Measurements from ENCODE around the gene SERPINA1. TPM values are rescaled to one million over a fixed set of nuclear protein-coding genes. Genes with fewer than 3 reads are reported as not detected.
"Not testable (repeated sequence)": the region's sequence is repeated elsewhere in the genome, so short reads cannot be mapped to it uniquely, and the experiment has no call there.

The SERPINA1 gene
- polyA plus RNA-seq, 1 donor = 92.0 TPM

GRCh38 chr14:94348836-94349235, 39.6 kb downstream of the SERPINA1 start:
- no peak for DNase-seq

- DNase-seq = no peak
These were observed 41.6 kb downstream of the SERPINA1 start for GRCh38 chr14:94346841-94347240.

- not testable (repeated sequence) for DNase-seq
These were observed 42.2 kb downstream of the SERPINA1 start for GRCh38 chr14:94346065-94346786.

- DNase-seq = no peak
These were observed 42.9 kb downstream of the SERPINA1 start for GRCh38 chr14:94345344-94346064.

- DNase-seq = no peak
These were observed 44.0 kb downstream of the SERPINA1 start for GRCh38 chr14:94344389-94344788.

GRCh38 chr14:94343238-94344005, 45.0 kb downstream of the SERPINA1 start:
- no peak for DNase-seq

GRCh38 chr14:94342334-94342934, 46.0 kb downstream of the SERPINA1 start:
- peak; percentile 30 for DNase-seq

- no peak for DNase-seq
These were observed 46.6 kb downstream of the SERPINA1 start for GRCh38 chr14:94341656-94342333.

- no peak for DNase-seq
These were observed 47.9 kb downstream of the SERPINA1 start for GRCh38 chr14:94340533-94340932.

- DNase-seq = no peak
These were observed 50.4 kb downstream of the SERPINA1 start for GRCh38 chr14:94338023-94338422.

- DNase-seq = no peak
These were observed 51.1 kb downstream of the SERPINA1 start for GRCh38 chr14:94337274-94337673.

- no peak for DNase-seq
These were observed 53.5 kb downstream of the SERPINA1 start for GRCh38 chr14:94334872-94335271.

- DNase-seq = no peak
These were observed 55.8 kb downstream of the SERPINA1 start for GRCh38 chr14:94332587-94332986.

- no peak for DNase-seq
These were observed 56.3 kb downstream of the SERPINA1 start for GRCh38 chr14:94332063-94332583.

GRCh38 chr14:94331462-94331861, 56.9 kb downstream of the SERPINA1 start:
- no peak for DNase-seq

- no peak for DNase-seq
These were observed 57.5 kb downstream of the SERPINA1 start for GRCh38 chr14:94330857-94331256.

GRCh38 chr14:94330432-94330831, 58.0 kb downstream of the SERPINA1 start:
- no peak for DNase-seq

GRCh38 chr14:94329857-94330256, 58.5 kb downstream of the SERPINA1 start:
- DNase-seq = no peak

- no peak for DNase-seq
These were observed 60.2 kb downstream of the SERPINA1 start for GRCh38 chr14:94328196-94328595.

Measured in left kidney (tissue), 2 donors.